Right cardiac atrium (tissue), 5 donors: ENCODE data around the gene ZC3H12A. TPM values are rescaled to one million over a fixed set of nuclear protein-coding genes. Genes with fewer than 3 reads are reported as not detected.

Experiments used
- ATAC-seq, 2 donors: fragments of 200-7000 bp; cut with Tn5 transposase; one replicate each; pipeline versions ENCODE4 v1.8.0 to v1.9.1; 2020; ENCODE audit warnings: moderate library complexity in 2 of 2, mild to moderate bottlenecking in 1 of 2
- DNase-seq, 3 donors: peaks; one replicate each; pipeline ENCODE4 v3.0.0-alpha.2; 2020
- H3K27ac ChIP-seq: one replicate; pipeline ENCODE4 v1.5.1; 2013; ENCODE audit warnings: mild to moderate bottlenecking, low read length, control low read depth, moderate library complexity
- H3K27me3 ChIP-seq: one replicate; pipeline ENCODE4 v1.6.1; 2013; ENCODE audit not compliant: control insufficient read depth, insufficient read depth
- H3K4me1 ChIP-seq: one replicate; pipeline ENCODE4 v1.6.1; 2013; ENCODE audit warnings: low read length; ENCODE audit not compliant: control insufficient read depth, insufficient read depth
- H3K4me3 ChIP-seq: one replicate; pipeline ENCODE4 v1.5.1; 2013; ENCODE audit warnings: low read length, control low read depth
- H3K9me3 ChIP-seq: one replicate; pipeline ENCODE4 v1.6.1; 2013; ENCODE audit warnings: low read length; ENCODE audit not compliant: control insufficient read depth
- WGBS: extraction: QIAGEN DNeasy Blood & Tissue Kit; methylation state at CpG from one replicate; pipeline ENCODE4 v1.1.7; 2013; 5-methylcytosine and 5-hydroxymethylcytosine counted together
- intact Hi-C, 4 donors: fragments of 100-400 bp; cut with DNase I; formaldehyde crosslinking; loops; one replicate each; pipeline versions ENCODE4 v1.11.0 to v1.14.0; 2022 to 2023
- long read RNA-seq, 4 donors: library from polyadenylated mRNA; unstranded; transcript quantifications; one replicate each; pipeline ENCODE4 v2.0.0, GENCODE V29; 2020 to 2021
- polyA plus RNA-seq: library from polyadenylated mRNA; stranded (reverse); fragments of 200-250 nt; gene quantifications from one replicate; pipeline ENCODE4 v1.2.3, GENCODE V29; 2013
- total RNA-seq, 4 donors: library from RNA; stranded (reverse); fragmentation: NEBNext Ultra II Directional; extraction: Animal tissue kit (Norgen Biotek cat#: 25700); gene quantifications; one replicate each; pipeline ENCODE4 v1.2.1, GENCODE V29; 2021
- donor health status: healthy with polysubstance abuse.
- donor health status: DM: no; HTN: yes; CAD: no.
- donor health status: DM: no; HTN: no; CAD: no.
- donor health status: DM: no; HTN: yes; CAD: no; lungs with severe emphysema.
- donor health status: DM: yes; HTN: yes; CAD: no.

Gene ZC3H12A
- 10 to 100 TPM in 1 of 4 donors, 1 to 10 TPM in 3; 6.0 to 15.1 (median 8.1) TPM for total RNA-seq
- polyA plus RNA-seq = 7.2 TPM
- long read RNA-seq, donor 1, partial matches to known transcripts = 0 of 6 reads
- long read RNA-seq, donor 1, other reads (novel, unspliced or antisense) = 3 of 6 reads
- long read RNA-seq, donor 2, partial matches to known transcripts = 0 of 5 reads
- long read RNA-seq, donor 2, other reads (novel, unspliced or antisense) = 3 of 5 reads
- long read RNA-seq, donor 3, transcript ZC3H12A-201 (6 exons, 2,684 nt) = major isoform, 8 of 27 reads
- long read RNA-seq, donor 3, partial matches to known transcripts = 9 of 27 reads
- long read RNA-seq, donor 3, other reads (novel, unspliced or antisense) = 10 of 27 reads
- long read RNA-seq, donor 4, transcript ZC3H12A-201 (6 exons, 2,684 nt) = major isoform, 6 of 9 reads
- long read RNA-seq, donor 4, partial matches to known transcripts = 1 of 9 reads
- long read RNA-seq, donor 4, other reads (novel, unspliced or antisense) = 2 of 9 reads

DNA sequence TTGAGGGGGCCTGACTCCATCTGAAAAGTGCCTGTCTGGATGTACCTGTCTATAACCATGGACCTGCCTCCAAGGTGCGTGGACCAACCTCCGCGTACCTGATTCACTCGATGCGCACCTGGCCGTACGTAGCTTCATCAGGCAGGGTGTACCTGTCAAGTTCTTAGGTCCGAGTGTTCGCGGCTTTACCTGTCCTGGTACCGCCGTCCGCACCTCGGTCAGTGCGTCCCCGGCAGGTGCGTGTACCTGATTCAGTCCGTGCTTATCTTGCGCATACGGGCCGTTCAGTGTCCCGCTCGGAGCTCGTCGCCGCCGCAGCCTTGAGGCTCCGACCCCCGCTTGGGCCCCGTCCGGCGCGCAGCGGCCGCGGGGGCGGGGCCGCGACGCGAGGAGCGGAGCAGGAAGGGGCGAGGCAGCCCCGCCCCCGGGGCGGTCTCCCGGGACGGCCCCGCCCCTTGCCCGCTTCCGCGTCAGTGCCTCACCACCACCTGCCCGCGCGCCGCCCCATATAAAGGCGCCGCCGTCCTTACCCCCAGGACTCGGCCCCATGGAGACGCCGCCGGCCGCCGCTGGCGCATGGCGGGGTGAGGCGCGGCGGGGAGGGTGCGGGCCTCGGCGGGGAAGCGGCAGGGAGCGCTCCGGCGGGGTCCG lies at the start of gene ZC3H12A:
ZC3H12A (plus strand) TSS at position 535 of the 651 bp plus-strand sequence. CDS start 917 bp downstream, outside the sequence.
- H3K27ac ChIP-seq = peak within 1 kb of the TSS; percentile 87
- intact Hi-C loops = no loop called here
- no peaks in the 10 kb centered on the region for H3K9me3 ChIP-seq
- peaks cover 33% of the 10 kb centered on the region for H3K4me1 ChIP-seq
- peak within 1 kb of the TSS; percentile 90 for H3K4me3 ChIP-seq
- no peaks in the 10 kb centered on the region for H3K27me3 ChIP-seq
- ATAC-seq (peak; percentile 84 to 90), DNase-seq (peak; percentile 94 to 97 (median 96))
- WGBS = 1% methylated on average over 78 of the region's 78 CpGs

GRCh38 chr1:37425221-37425620 lies 49.2 kb upstream of the ZC3H12A start:
- DNase-seq (no peak), ATAC-seq (no peak)
- Histone ChIP-seq H3K4me1 (no peaks in the 10 kb centered on the region), H3K9me3 (no peaks in the 10 kb centered on the region), H3K27ac (no peak overlapping the region), H3K27me3 (no peaks in the 10 kb centered on the region), H3K4me3 (no peak overlapping the region)
- WGBS = 38% methylated on average over 5 of the region's 5 CpGs
- intact Hi-C loops = no loop called here

DNA sequence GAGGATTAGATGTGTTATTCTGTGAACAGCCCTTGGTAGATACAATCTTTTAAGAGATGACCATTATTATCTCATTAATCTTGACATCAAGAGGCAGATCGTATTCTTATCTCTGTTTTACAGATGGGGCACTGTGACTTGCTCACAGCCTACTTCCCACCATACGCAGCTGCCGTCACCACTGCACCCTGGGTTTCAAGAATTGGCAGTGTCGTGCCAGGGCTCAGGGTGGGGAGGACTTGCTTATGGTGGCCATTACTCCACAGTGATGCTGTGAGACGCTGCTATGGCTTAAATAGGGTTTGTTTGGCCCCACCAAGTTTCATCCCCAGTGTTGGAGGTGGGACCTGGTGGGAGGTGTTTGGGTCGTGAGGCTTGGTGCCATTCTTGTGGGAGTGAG lies 45.4 kb upstream of the ZC3H12A start:
- Histone ChIP-seq H3K4me3 (no peak overlapping the region), H3K27me3 (no peaks in the 10 kb centered on the region), H3K4me1 (no peaks in the 10 kb centered on the region), H3K9me3 (no peaks in the 10 kb centered on the region), H3K27ac (no peak overlapping the region)
- DNase-seq = no peak
- WGBS = 54% methylated on average over 6 of the region's 6 CpGs
- intact Hi-C loops = no loop called here
- no peak for ATAC-seq

GRCh38 chr1:37430103-37430985 lies 44.0 kb upstream of the ZC3H12A start:
- no peak for DNase-seq
- Histone ChIP-seq H3K27me3 (no peaks in the 10 kb centered on the region), H3K4me1 (no peaks in the 10 kb centered on the region), H3K9me3 (no peaks in the 10 kb centered on the region), H3K4me3 (no peak overlapping the region), H3K27ac (no peak overlapping the region)
- intact Hi-C loops = loop anchor here (5.0 to 10.0 kb wide), 3 partner anchors 728 to 856 kb away; no protein-coding TSS in a partner anchor
- 64% methylated on average over 11 of the region's 11 CpGs for WGBS
- no peak for ATAC-seq

DNA sequence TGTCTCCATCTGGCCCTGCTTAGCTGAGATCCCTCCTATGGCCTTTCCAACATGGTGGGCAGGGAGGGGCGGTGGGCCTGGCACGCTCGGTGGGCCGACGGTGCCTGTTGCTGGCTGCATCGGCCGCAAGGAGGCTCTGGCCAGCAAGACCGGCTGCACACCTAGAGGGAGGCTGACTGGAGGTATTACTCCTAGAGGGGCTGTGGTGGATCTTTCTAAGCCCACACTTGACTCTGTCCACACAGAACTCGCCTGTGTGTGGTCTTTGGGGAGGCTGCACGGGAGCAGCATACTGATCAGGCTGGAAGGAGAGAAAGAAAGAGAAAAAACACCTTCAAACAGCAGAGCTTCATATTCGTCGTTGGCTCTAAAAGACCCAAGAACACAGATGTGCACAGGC lies 41.7 kb upstream of the ZC3H12A start:
- intact Hi-C loops = loop anchor here (5.0 to 10.0 kb wide), 3 partner anchors 730 to 858 kb away; no protein-coding TSS in a partner anchor
- Histone ChIP-seq H3K27ac (no peak overlapping the region), H3K27me3 (no peaks in the 10 kb centered on the region), H3K4me3 (no peak overlapping the region), H3K9me3 (no peaks in the 10 kb centered on the region), H3K4me1 (no peaks in the 10 kb centered on the region)
- DNase-seq (no peak), ATAC-seq (no peak)
- WGBS = 74% methylated on average over 12 of the region's 12 CpGs

GRCh38 chr1:37433171-37433570 lies 41.2 kb upstream of the ZC3H12A start:
- Histone ChIP-seq H3K9me3 (no peaks in the 10 kb centered on the region), H3K27ac (no peak overlapping the region), H3K27me3 (no peaks in the 10 kb centered on the region), H3K4me3 (no peak overlapping the region), H3K4me1 (no peaks in the 10 kb centered on the region)
- intact Hi-C loops = loop anchor here (5.0 to 10.0 kb wide), 3 partner anchors 731 to 858 kb away; no protein-coding TSS in a partner anchor
- DNase-seq (peak in 1 of 3 donors; percentile 40), ATAC-seq (no peak)
- WGBS = 77% methylated on average over 12 of the region's 12 CpGs

- H3K27me3 ChIP-seq = no peaks in the 10 kb centered on the region
- H3K4me3 ChIP-seq = no peak overlapping the region
- DNase-seq (peak; percentile 66 to 88 (median 85)), ATAC-seq (peak; percentile 67 to 80)
- no peaks in the 10 kb centered on the region for H3K9me3 ChIP-seq
- intact Hi-C loops = loop anchor here (5.0 to 10.0 kb wide), 3 partner anchors 732 to 860 kb away; no protein-coding TSS in a partner anchor
- H3K4me1 ChIP-seq = no peaks in the 10 kb centered on the region
- no peak overlapping the region for H3K27ac ChIP-seq
- WGBS = 25% methylated on average over 16 of the region's 16 CpGs
Observed at GRCh38 chr1:37434292-37435225, 39.8 kb upstream of the ZC3H12A start.

GRCh38 chr1:37437087-37437486 lies 37.3 kb upstream of the ZC3H12A start:
- H3K4me1 ChIP-seq = no peaks in the 10 kb centered on the region
- intact Hi-C loops = loop anchor here in 2 of 4 donors (5.0 to 10.0 kb wide), 2 partner anchors 735 to 862 kb away; no protein-coding TSS in a partner anchor
- no peak overlapping the region for H3K4me3 ChIP-seq
- H3K9me3 ChIP-seq = no peaks in the 10 kb centered on the region
- no peak overlapping the region for H3K27ac ChIP-seq
- WGBS = 33% methylated on average over 2 of the region's 2 CpGs
- ATAC-seq (no peak), DNase-seq (no peak)
- H3K27me3 ChIP-seq = no peaks in the 10 kb centered on the region

GRCh38 chr1:37438037-37438868 lies 36.1 kb upstream of the ZC3H12A start:
- Histone ChIP-seq H3K9me3 (no peaks in the 10 kb centered on the region), H3K27ac (no peak overlapping the region), H3K4me1 (no peaks in the 10 kb centered on the region), H3K4me3 (no peak overlapping the region), H3K27me3 (no peaks in the 10 kb centered on the region)
- intact Hi-C loops = loop anchor here in 2 of 4 donors (5.0 to 10.0 kb wide), 2 partner anchors 736 to 863 kb away; no protein-coding TSS in a partner anchor
- DNase-seq (no peak), ATAC-seq (no peak)
- WGBS = 67% methylated on average over 6 of the region's 6 CpGs
